ENCODE data around the gene TMEM176A. TPM values are rescaled to one million over a fixed set of nuclear protein-coding genes. Genes with fewer than 3 reads are reported as not detected.
"Not testable (repeated sequence)": the region's sequence is repeated elsewhere in the genome, so short reads cannot be mapped to it uniquely, and the experiment has no call there.

Gene TMEM176A
- total and polyA plus RNA-seq, 8 donors: 2.7 to 48.8 (median 5.9) TPM

- Histone ChIP-seq H3K4me1 (no peaks in the 10 kb centered on the region), H3K27me3 (no peaks in the 10 kb centered on the region), H3K4me3 (no peak overlapping the region), H3K36me3 (no peaks in the 10 kb centered on the region), H3K27ac (no peak overlapping the region), H3K9me3 (no peaks in the 10 kb centered on the region)
- ATAC-seq (no peak), DNase-seq (no peak)
- intact Hi-C loops (cut with DNase I): no loop called here
- no peak for TF ChIP-seq CTCF (IDR thresholded peaks at IDR 0.05)
These were observed 34.2 kb upstream of the TMEM176A start for GRCh38 chr7:150766334-150766709.

GRCh38 chr7:150769768-150770167 is 30.8 kb upstream of the TMEM176A start:
- H3K9me3 ChIP-seq: peaks cover 0 to 8% of the 10 kb centered on the region in 2 donors
- intact Hi-C loops (cut with DNase I): loop anchor here in 1 of 2 donors (10.0 kb wide), 1 partner anchor 95 kb away; no protein-coding TSS in a partner anchor

GRCh38 chr7:150774131-150774530 is 26.4 kb upstream of the TMEM176A start:
- not testable (repeated sequence) for H3K4me3 ChIP-seq, H3K9me3 ChIP-seq, H3K36me3 ChIP-seq, H3K27me3 ChIP-seq, H3K27ac ChIP-seq, DNase-seq, H3K4me1 ChIP-seq, ATAC-seq
- intact Hi-C loops (cut with DNase I): loop anchor here in 1 of 2 donors (10.0 kb wide), 1 partner anchor 91 kb away; no protein-coding TSS in a partner anchor

More at GRCh38 chr7:150769768-150770167, 30.8 kb upstream of the TMEM176A start:
- H3K27ac ChIP-seq: no peak overlapping the region
- H3K4me1 ChIP-seq: no peaks in the 10 kb centered on the region
- DNase-seq (no peak), ATAC-seq (no peak)
- no peaks in the 10 kb centered on the region for H3K36me3 ChIP-seq
- TF ChIP-seq CTCF (IDR thresholded peaks at IDR 0.05): no peak
- no peaks in the 10 kb centered on the region for H3K27me3 ChIP-seq
- H3K4me3 ChIP-seq: no peak overlapping the region

- ATAC-seq (no peak), DNase-seq (no peak)
- intact Hi-C loops (cut with DNase I): loop anchor here in 1 of 2 donors (10.0 kb wide), 1 partner anchor 87 kb away; no protein-coding TSS in a partner anchor
- Histone ChIP-seq H3K4me3 (no peak overlapping the region), H3K36me3 (no peaks in the 10 kb centered on the region), H3K4me1 (peaks cover 5 to 23% of the 10 kb centered on the region in 2 donors), H3K27me3 (no peaks in the 10 kb centered on the region), H3K27ac (no peak overlapping the region), H3K9me3 (peaks cover 0 to 8% of the 10 kb centered on the region in 2 donors)
- no peak for TF ChIP-seq CTCF (IDR thresholded peaks at IDR 0.05)
These were observed 22.4 kb upstream of the TMEM176A start for GRCh38 chr7:150778014-150778737.

- TF ChIP-seq CTCF (IDR thresholded peaks at IDR 0.05): peak; percentile 76 to 87
- ATAC-seq (peak; percentile 96), DNase-seq (peak; percentile 68 to 90 (median 82))
- Histone ChIP-seq H3K9me3 (peaks cover 0 to 7% of the 10 kb centered on the region in 2 donors), H3K4me3 (no peak overlapping the region), H3K4me1 (peaks cover 5 to 28% of the 10 kb centered on the region in 2 donors), H3K36me3 (no peaks in the 10 kb centered on the region), H3K27me3 (no peaks in the 10 kb centered on the region), H3K27ac (no peak overlapping the region)
- intact Hi-C loops (cut with DNase I): loop anchor here in 1 of 2 donors (10.0 kb wide), 1 partner anchor 86 kb away; no protein-coding TSS in a partner anchor
These were observed 21.7 kb upstream of the TMEM176A start for GRCh38 chr7:150778738-150779301.

All from left lung (tissue), 10 donors.